IPS-18a (cell line): ENCODE results near the gene RASSF7.

Experiments
- H3K27ac ChIP-seq: one replicate; pipeline ENCODE4 v1.5.1; 2013; ENCODE audit warnings: low read length
- H3K27me3 ChIP-seq: one replicate; pipeline ENCODE4 v1.6.1; 2013; ENCODE audit warnings: mild to moderate bottlenecking, low read length; ENCODE audit not compliant: control insufficient read depth, insufficient read depth
- H3K36me3 ChIP-seq: one replicate; pipeline ENCODE4 v1.6.1; 2013; ENCODE audit warnings: low read depth, low read length; ENCODE audit not compliant: control insufficient read depth
- H3K4me1 ChIP-seq: one replicate; pipeline ENCODE4 v1.6.1; 2013; ENCODE audit warnings: low read depth, low read length; ENCODE audit not compliant: control insufficient read depth
- H3K4me3 ChIP-seq: one replicate; pipeline ENCODE4 v1.5.1; 2013; ENCODE audit warnings: low read length
- H3K9ac ChIP-seq: one replicate; pipeline ENCODE4 v1.6.1; 2013; ENCODE audit warnings: mild to moderate bottlenecking, low read length, moderate library complexity
- H3K9me3 ChIP-seq: one replicate; pipeline ENCODE4 v1.6.1; 2013; ENCODE audit warnings: low read depth, low read length; ENCODE audit not compliant: control insufficient read depth

The RASSF7 gene

DNA sequence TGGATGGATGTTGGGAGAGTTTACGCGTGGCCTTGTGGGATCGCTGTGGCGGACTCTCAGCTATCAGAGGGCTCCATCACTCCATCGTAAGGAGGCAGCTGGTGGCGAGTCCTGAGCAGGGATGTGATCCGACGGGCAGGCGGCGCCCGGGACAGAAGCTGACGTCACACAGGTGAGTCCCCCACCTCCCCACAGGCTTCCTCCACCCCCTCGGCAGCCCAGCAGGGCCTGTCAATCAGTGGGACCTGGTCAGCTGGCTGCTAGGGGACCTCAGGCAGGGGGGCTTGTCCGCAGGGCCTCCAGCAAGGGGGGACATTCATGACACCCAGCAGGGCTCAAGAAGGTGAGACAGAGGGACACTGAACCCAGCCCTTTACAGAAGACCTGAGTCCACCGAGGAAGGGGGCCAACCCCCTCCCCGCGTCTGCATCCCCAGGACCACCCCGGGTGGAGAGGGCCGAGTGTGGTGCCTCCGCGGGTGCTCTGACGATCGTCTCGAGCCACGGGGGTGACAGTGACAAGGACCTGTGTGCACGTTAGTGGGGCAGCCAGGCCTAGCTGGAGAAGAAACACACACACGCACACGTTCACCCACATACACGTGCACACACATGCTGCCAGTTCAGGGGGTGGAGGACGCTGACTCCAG lies 32.5 kb upstream of the RASSF7 start:
- Histone ChIP-seq H3K9me3 (no peaks in the 10 kb centered on the region), H3K4me3 (no peak overlapping the region), H3K9ac (no peak overlapping the region), H3K36me3 (no peaks in the 10 kb centered on the region), H3K4me1 (no peaks in the 10 kb centered on the region), H3K27ac (no peak overlapping the region), H3K27me3 (no peaks in the 10 kb centered on the region)

DNA sequence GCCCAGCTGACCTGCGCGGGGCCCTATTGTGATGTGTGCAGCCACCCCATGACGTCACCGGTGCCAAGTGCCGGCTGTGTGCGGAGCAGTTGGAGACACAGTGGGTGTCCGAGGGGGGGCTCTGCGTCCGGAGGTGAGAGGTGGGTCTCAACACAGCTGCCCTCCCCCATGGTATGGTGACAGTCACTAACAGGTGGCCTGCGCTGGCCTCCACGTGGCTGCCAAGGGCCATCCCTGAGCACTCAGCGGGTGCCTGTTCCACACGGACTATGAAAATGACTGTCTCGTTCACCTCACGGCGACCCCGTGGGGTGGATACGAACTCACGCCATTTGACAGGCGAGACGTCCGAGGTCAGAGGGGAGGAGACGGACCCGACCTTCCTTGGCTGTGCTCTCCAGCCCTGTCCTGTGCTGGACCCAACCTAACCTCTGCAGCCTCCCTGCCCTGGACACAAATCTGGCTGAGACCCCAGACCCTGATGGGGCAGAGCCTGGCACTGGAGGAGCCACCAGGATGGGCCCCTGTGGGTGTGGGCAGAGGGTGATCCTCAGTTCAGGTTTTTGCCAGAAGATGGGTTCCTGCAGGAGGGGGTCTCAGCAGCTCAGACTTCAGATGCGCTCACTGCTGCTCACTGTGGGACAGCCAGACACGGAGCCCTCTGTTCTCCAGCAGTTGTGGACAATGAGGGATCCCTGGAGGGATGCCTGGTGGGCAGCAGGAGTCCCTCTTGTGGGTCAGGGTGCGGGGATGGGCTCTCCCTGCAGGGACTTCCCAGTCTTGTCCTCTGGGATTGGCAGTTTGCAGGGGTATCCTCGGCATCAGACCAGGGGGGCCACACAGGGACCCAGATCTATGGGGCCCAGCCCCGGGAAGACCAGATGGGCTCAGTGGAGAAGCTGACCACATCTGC lies 31.7 kb upstream of the RASSF7 start:
- Histone ChIP-seq H3K27ac (no peak overlapping the region), H3K36me3 (no peaks in the 10 kb centered on the region), H3K4me3 (no peak overlapping the region), H3K4me1 (no peaks in the 10 kb centered on the region), H3K9me3 (no peaks in the 10 kb centered on the region), H3K9ac (no peak overlapping the region), H3K27me3 (no peaks in the 10 kb centered on the region)

GRCh38 chr11:529728-530411 lies 30.9 kb upstream of the RASSF7 start:
- Histone ChIP-seq H3K36me3 (no peaks in the 10 kb centered on the region), H3K9ac (no peak overlapping the region), H3K4me1 (no peaks in the 10 kb centered on the region), H3K27ac (no peak overlapping the region), H3K4me3 (no peak overlapping the region), H3K27me3 (no peaks in the 10 kb centered on the region), H3K9me3 (no peaks in the 10 kb centered on the region)

GRCh38 chr11:530960-531831 lies 29.6 kb upstream of the RASSF7 start:
- Histone ChIP-seq H3K4me1 (no peaks in the 10 kb centered on the region), H3K27me3 (peaks cover 3% of the 10 kb centered on the region), H3K9ac (no peak overlapping the region), H3K4me3 (no peak overlapping the region), H3K9me3 (no peaks in the 10 kb centered on the region), H3K36me3 (no peaks in the 10 kb centered on the region), H3K27ac (no peak overlapping the region)

- H3K27me3 ChIP-seq, result peaks cover 11% of the 10 kb centered on the region
- no peak overlapping the region for H3K9ac ChIP-seq
- no peak overlapping the region for H3K27ac ChIP-seq
- H3K36me3 ChIP-seq, result no peaks in the 10 kb centered on the region
- H3K4me3 ChIP-seq, result no peak overlapping the region
- H3K4me1 ChIP-seq, result no peaks in the 10 kb centered on the region
- no peaks in the 10 kb centered on the region for H3K9me3 ChIP-seq
Observed at GRCh38 chr11:531919-532526, 28.7 kb upstream of the RASSF7 start.

DNA sequence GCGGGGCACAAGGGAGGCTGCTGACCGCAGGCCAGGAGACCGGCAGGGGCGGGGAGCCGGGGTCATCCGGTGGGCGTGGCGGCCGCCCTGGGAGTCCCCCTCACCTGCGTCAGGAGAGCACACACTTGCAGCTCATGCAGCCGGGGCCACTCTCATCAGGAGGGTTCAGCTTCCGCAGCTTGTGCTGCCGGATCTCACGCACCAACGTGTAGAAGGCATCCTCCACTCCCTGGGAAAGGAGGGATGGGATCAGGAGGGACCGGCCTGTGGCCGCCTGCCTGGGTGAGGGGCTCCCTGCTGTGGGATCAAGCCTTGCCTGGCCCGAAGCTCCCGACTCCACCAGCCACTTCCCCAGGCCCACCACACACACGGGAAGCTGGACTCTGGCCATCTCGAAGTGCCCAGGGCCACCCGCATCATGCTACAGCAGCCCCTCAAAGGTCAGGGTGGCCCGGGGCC lies 28.2 kb upstream of the RASSF7 start:
- H3K27ac ChIP-seq, result no peak overlapping the region

DNA sequence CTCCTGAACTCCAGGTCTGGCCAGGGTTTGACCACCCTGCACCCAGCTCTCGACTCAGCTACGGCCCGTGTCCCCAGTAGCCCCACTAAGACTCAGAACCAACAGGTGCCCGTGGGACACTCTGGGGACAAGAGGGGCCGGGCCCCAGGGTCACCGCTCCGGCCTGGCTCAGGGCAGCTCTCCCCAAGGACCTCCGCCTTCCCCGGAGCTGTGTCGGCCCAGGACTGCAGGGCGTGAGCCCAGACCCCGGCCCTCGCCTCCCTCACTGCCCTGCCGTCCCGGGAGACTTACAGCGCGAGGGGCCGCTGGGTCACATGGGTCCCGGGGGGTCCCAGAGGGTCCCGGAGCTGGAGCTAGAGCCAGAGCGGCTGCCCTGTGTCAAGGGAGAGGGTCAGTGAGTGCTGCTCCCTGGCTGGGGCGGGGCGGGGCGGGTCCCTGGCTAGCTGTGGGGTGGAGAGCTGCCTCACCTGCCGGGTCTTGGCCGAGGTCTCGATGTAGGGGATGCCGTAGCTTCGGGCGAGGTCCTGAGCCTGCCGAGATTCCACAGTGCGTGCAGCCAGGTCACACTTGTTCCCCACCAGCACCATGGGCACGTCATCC lies 27.7 kb upstream of the RASSF7 start:
- Histone ChIP-seq H3K4me3 (no peak overlapping the region), H3K4me1 (no peaks in the 10 kb centered on the region), H3K27me3 (peaks cover 22% of the 10 kb centered on the region)

More for the DNA sequence above, 28.2 kb upstream of the RASSF7 start:
- H3K9ac ChIP-seq, result no peak overlapping the region
- no peaks in the 10 kb centered on the region for H3K9me3 ChIP-seq
- no peaks in the 10 kb centered on the region for H3K4me1 ChIP-seq
- no peaks in the 10 kb centered on the region for H3K36me3 ChIP-seq
- H3K4me3 ChIP-seq, result no peak overlapping the region
- H3K27me3 ChIP-seq, result peaks cover 16% of the 10 kb centered on the region

GRCh38 chr11:533586-534395 lies 27.0 kb upstream of the RASSF7 start:
- H3K4me3 ChIP-seq, result peak overlapping the region; percentile 58
- no peak overlapping the region for H3K27ac ChIP-seq
- H3K9me3 ChIP-seq, result no peaks in the 10 kb centered on the region
- no peaks in the 10 kb centered on the region for H3K4me1 ChIP-seq
- H3K27me3 ChIP-seq, result peaks cover 28% of the 10 kb centered on the region
- no peak overlapping the region for H3K9ac ChIP-seq
- H3K36me3 ChIP-seq, result no peaks in the 10 kb centered on the region

More for the DNA sequence above, 27.7 kb upstream of the RASSF7 start:
- Histone ChIP-seq H3K9me3 (no peaks in the 10 kb centered on the region), H3K9ac (no peak overlapping the region), H3K36me3 (no peaks in the 10 kb centered on the region), H3K27ac (no peak overlapping the region)

GRCh38 chr11:534396-535209 lies 26.2 kb upstream of the RASSF7 start:
- Histone ChIP-seq H3K9me3 (no peaks in the 10 kb centered on the region), H3K4me1 (no peaks in the 10 kb centered on the region), H3K9ac (peak overlapping the region; percentile 48), H3K4me3 (peak overlapping the region; percentile 58), H3K27ac (no peak overlapping the region), H3K36me3 (no peaks in the 10 kb centered on the region), H3K27me3 (peaks cover 28% of the 10 kb centered on the region)
